GM18868 (cell line): Measurements from ENCODE around the gene SPATA19.
"Not testable (repeated sequence)": the region's sequence is repeated elsewhere in the genome, so short reads cannot be mapped to it uniquely, and the experiment has no call there.

ENCODE experiments used
- ATAC-seq: cut with Tn5 transposase; IDR thresholded peaks from one replicate; pipeline ENCODE4 v1.9.1; 2021; ENCODE audit warnings: mild to moderate bottlenecking, moderate library complexity; ENCODE audit not compliant: unreplicated experiment

The SPATA19 gene, protein sequence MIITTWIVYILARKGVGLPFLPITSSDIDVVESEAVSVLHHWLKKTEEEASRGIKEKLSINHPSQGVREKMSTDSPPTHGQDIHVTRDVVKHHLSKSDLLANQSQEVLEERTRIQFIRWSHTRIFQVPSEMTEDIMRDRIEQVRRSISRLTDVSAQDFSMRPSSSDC

DNA sequence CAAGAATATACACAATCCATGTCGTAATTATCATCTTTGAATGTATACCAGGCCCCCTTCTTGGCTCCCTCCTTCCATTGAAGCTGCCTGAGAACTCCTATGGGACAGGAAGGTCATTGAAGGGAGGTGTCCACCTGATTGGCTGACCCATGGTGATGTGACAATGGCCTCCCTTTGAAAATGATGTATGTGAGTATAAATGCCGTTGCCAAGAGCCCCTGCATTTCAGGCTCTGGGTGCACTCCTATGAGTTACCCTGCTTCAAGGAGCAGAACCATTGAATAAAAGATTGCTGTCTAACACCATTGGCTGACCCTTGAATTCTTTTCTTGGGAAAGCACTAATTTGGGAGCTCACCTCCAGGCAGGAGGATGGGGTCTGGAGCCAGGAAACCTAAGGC lies at the start of gene SPATA19:
Gene SPATA19, minus strand, starts transcription at position 101 of the 400 bp plus-strand sequence. Its CDS starts 67 bp downstream, at position 34.
- no peak for ATAC-seq

DNA sequence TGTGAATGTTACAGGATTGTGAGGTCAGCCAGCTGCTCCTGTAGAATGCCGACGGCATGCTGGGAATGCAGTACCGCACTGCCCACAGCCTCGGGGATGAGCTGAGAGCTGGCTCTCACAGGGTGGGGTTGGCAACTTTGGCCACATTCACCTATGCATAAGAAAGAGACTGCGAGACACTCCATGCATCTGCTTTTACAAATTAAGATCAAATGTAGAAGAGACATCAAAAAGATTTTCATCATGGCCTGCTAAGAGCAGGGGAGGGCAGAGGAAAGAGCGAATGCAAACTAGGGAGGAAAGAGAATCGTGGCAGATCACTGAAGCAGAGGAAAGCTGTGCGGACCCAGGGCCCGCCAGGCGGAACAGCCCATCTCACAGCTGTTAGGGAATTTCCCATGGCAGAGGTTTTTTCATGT lies 49.8 kb upstream of the SPATA19 start:
- peak; percentile 60 for ATAC-seq

DNA sequence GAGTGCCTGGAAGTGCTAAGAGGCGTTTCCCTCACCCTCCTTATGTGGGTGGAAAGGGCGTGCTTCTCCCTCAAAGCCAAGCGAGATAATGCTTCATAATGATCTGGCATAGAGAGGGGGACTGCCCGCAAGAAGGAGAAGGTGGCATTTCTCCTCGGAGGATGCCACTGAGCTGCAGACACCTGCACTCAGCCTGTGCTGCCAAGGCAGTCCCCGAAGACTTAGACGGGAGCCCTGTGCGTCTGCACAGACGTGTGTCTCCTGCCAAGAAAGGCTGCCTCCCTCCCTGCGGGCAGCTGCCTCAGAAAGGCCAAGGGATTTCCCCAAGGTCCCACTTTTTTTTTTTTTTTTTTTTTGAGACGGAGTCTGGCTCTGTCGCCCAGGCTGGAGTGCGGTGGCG lies 48.1 kb upstream of the SPATA19 start:
- no peak for ATAC-seq

DNA sequence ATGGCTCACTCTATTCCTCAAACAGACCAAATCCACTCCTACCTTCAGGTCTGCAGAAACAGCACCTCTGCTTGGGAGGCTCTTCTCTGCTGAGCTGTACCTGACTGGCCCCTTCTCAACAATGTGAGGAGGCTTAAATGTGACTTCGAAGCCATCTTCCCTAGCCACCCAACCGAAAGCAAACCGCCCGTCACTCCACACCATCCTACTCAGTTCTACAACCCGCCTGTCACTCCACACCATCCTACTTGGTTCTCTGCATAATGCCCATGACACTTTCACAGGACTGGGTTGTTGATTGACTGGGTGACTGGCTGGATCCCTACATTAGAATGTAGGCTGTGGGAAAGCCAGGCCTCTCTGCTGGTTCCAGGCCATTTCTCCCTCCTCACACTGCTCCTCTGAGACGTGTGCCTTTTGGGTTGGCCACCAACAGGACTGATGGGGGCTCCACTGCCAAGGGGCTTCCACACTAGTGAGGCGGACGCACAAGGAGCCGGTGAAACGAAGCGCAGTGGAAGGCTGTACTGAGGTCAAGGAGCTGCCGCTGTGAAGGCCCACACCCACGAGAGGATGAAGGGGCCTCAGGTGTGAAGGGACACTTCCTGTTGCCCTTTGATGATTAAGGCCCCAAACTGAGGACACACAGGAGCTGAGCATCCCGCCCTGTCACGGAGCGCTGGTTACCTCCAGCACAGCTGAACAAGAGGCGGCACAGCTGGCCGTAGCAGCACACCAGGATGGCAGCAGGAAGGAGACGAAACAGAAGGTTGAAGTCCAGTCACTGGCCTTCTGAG lies 47.5 kb upstream of the SPATA19 start:
- no peak for ATAC-seq

DNA sequence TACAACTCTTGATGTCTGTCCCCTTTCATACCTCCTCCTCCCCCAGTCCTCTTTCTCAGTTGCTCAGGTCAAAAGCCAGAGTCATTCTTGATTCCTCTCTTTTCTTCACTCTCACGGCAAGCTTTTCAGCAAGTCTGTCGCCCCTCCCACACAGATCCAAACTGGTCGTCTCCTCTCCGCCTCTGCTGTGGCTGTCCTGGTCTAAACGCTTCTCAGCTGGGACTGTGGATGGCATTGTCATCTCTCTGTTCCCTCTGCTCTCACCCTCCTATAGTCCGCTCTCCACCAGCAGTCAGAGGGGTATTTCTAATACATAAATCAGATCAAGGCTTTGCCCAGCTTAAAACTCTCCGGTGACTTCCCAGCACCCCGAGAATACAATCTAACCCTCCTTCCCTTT lies 46.8 kb upstream of the SPATA19 start:
- ATAC-seq, result no peak

DNA sequence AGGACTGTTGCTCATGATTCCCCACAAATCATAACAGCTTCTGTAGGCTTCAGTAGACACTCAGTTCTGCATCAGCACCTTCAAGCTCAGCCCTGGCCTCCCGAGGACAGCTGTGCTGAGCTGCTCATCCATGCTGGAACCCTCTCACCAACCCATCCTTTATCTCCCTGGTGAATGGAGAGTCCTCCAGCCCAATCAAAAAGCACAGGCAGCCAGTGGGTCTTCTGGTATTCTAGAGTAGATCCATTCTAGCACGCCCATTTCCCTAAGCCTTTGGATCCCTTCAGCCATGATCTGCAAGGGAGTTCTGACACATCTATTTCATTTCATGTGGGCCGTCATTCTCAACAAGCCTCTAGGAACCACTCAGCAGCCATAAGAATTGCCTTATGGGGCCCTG lies 44.6 kb upstream of the SPATA19 start:
- no peak for ATAC-seq

DNA sequence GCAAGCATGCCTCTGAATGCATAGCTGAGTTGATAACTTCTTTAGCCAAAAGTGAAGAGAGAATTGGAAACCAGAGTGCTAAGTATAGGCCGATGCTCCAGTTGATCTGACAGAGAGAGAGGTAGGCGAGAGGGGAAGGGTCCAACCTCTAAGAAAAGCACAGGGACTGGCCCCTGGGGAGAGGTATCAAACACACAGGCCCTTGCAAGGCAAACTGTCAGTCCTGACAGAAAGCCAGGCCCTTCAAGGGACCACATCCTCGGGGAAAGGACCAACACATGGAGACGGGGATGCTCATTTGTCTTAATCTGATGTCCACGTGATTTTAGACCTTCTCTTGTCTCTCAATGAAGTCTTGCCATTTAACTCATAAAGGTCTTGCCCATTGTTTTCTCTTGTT lies 43.9 kb upstream of the SPATA19 start:
- no peak for ATAC-seq

DNA sequence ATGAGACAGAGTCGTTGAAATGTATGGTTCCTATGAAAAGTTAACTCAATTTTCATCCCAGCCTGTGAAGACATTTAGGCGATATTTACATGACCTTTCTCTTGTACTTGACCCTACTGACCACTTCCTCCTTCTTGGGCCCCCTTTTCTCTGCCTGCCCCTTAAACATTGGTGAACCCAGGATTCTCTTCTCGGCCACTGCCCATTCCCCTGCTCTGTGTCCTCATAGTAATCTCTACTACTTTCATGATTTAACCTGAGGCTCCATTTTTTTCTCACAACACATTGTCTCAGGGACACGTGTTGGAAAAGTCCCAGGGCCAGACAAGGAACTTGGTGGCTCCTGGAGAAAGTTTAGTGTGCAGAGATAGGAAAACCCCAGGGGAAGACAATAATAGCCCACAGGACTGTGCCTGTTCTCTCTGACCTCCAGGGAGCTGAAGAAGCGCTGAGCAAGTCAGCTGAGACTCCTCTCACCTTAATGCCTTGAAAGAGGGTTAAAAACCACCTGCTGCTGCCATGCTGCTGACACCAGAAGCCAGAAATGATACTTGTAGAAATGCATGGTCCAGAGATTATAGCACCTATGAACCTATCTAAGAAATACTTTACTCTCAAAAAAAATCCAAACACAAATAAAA lies 42.5 kb upstream of the SPATA19 start:
- ATAC-seq, result peak; percentile 71

DNA sequence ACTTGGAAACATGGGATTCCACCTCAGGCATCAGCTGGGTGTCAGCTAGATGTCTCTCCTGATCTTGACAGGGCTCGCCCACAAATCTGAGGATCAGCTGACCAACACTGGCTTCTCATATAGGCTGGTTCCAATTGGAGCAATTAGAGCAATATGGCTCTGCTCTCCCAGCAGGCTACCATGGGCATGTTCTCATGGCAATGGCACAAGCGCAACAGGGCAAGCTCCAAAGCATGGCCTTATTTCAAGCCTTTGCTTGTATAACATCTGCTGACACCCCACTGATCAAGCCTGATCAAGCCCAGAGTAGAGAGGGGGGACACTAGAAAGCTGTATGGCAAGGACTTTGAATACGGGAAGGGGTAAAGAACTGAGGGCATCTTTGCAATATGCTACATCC lies 40.7 kb upstream of the SPATA19 start:
- ATAC-seq, result no peak

DNA sequence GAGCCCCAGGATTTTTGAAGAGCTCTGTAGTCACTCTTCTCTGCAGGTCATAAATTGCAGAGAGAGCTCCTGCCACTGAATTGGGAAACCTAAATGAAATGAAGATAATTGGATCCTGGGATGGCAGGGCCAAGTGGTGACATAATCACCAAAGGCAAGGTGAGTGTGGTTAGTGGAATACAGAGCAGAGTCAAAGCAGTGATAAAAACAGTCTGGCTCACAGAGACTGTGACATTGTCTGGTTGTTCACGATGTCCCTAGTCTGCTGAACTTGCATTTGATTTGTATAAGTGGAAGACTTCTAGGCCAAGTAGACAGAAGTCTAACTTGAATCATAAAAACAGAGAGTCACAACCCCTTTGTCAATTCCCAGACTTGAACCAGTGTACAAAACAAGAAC lies 26.8 kb upstream of the SPATA19 start:
- no peak for ATAC-seq

DNA sequence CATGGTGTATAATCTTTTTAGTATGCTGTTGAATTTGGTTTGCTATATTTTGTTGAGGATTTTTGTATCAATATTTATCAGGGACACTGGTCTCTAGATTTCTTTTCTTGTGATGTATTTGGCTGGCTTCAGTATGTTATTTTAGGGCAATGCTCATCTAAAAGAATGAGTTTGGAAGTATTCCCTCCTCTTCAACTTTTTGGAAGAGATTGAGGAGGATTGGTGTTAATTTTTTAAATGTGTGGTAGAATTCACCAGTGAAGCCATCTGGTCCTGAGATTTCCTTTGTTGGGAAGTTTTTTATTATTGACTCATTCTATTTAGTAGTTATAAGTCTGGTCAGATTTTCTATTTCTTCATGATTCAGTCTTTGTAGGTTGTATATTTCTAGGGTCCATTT lies 22.1 kb upstream of the SPATA19 start:
- no peak for ATAC-seq

DNA sequence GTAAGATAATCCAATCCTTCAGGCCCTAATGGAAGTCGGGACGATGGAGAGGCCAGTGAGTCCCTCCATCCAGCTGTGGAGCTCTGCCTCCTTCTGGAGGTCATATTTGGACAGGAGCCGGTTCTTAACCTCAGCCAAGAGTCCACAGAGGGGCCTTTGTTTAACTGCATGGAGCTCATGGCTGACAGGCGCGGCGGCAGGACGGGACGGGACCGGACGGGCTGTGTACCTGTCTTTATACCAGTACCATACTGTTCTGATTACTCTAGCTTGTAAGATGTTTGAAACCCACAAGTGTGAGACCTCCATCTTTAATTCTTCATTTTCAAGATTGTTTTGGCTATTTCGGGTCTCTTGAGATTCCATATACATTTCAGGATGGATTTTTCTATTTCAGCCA lies 20.2 kb upstream of the SPATA19 start:
- no peak for ATAC-seq

DNA sequence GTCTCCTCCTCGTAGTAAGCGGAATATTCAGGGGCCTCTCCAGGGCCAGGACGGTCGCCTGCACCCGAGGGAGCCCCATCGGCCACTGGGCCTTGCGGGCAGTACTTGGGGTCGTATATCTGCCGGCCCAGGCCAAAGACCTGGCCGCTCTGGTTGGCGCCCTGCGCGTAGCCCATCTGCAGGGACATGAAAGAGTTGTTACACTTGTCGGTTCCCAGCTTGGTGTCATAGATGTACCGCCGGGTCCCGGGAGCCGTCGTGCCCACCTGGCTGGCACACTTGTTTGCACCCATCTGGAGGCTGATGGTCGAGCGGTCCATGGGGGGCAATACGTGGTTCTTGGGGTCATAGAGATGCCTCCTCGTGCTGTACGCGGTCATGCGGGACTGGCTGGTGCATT lies 19.4 kb upstream of the SPATA19 start:
- no peak for ATAC-seq

DNA sequence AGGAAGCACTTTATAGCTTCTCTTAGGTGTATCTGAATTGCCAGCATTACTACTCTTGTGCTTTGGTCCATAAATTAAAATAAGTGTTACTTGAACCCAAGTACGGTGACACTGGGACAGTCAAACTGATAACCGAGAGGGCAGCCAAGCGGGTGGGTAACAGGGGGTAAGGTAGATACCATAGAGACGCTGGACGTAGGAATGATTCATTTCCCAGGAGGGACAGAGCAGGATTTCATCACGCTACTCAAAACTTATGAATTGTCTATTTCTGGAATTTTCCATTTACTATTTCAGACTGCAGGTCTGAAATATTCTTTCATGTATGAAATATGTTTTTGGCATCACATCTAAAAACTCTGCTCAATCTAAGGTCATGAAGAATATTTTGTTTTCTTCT lies 14.8 kb upstream of the SPATA19 start:
- ATAC-seq, result no peak

DNA sequence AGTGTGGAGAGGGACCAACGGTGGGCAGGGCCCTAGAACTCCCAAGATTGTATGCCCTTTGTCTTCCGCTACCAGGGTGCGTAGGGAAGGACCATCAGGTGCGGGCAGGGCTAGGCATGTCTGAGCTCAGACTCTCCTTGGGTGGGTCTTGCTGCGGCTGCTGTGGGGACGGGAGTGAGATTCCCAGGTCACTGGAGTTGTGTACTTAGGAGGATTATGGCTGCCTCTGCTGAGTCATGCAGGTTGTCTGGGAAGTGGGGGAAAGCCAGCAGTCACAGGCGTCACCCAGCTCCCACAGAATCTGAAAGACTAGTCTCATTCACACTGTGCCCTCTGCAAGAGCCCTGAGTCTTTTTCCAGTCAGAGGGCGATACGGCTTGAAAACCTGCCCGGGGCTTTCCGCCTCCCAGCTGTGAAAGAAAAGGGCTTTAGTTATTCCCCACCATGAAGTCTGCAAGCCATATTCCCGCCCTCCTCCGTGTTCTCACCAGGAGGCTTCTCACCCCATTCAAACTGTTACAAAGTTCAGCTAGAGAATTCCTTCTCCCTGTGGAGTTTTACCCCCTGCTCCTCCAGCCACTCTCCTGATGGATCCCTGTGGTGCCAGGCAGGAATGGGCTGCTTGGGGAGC lies 9.1 kb upstream of the SPATA19 start:
- ATAC-seq, result not testable (repeated sequence)

DNA sequence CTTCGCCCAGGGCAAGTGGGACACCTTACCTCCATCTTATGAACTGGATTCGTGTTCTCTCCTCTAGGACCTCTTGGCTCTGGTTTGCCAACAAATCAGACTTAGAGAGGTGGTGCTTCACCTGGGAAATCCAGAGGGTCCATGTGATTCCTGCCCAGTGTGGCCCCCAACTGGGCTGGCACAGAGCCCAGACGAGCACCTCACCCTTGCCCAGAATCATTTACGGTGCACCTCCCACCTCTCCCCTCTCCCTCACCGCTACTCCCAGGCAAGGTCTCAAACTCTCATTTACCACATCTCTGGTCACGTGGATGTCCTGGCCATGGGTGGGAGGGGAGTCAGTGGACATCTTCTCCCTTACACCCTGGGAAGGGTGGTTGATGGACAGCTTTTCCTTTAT lies 1.1 kb downstream of the SPATA19 start:
- no peak for ATAC-seq

DNA sequence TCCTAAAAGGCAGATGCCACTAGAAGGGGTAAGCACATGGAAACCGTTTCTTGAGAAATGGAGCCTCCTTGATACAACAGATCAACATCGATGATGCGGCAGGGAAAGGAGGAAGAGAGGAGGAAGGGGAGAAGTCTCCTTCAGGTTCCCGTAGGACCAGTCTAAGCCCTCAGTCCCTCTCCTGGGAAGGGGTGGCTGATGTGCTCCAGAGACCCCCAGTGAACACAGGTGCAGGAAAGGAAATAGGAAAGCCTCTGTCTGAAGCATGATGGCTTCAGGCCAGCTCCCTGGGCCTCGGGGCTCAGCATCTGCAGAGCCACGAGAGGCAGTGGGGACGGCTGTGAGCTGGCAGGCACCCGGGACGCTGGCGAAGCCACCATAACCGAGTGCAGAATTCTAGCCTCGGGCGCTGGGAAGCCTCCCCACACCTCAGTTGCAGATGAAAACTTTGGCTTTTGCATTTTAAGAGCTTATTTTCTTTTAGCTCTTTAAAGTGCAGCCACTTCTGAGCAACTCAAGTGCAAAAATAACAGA lies 1.8 kb downstream of the SPATA19 start:
- ATAC-seq, result no peak

DNA sequence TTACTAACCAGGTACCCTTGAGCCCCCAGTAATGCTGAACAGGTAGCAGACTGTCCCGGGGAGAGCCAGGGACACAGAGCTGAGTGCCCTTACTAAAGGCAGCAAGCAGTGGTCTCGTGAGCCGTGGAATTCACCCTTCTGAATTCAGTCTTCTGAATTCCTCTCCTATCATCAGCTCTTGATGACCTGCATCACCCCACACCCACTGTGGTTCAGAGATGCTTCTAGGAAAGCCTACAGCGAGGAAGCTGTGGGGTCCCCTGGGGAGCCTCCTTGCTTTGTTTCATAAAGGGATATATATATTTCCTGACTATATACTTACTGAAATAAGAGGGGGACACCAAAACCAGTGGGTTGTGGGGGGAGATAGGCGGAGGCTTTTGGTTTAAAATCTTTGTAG lies 2.6 kb downstream of the SPATA19 start:
- ATAC-seq, result no peak

DNA sequence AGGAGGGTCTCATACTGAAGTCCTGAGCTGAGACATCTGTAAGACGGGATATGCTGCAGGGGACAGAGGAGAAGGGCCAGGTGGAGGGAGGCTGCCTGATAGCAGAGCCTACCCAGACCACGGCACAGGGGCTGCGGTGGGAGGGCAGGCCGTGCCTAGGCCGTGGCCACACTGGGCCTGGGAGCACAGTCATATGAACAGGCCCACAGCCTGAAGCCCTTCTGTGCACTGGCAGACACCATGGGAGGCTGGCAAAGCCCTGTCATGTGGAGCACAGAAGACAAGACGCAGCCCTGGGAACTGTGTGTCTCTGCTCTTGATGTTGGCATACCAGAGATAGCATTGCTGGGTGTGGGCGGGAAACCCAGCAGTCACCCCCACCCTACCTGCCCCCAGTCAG lies 3.3 kb downstream of the SPATA19 start:
- no peak for ATAC-seq

DNA sequence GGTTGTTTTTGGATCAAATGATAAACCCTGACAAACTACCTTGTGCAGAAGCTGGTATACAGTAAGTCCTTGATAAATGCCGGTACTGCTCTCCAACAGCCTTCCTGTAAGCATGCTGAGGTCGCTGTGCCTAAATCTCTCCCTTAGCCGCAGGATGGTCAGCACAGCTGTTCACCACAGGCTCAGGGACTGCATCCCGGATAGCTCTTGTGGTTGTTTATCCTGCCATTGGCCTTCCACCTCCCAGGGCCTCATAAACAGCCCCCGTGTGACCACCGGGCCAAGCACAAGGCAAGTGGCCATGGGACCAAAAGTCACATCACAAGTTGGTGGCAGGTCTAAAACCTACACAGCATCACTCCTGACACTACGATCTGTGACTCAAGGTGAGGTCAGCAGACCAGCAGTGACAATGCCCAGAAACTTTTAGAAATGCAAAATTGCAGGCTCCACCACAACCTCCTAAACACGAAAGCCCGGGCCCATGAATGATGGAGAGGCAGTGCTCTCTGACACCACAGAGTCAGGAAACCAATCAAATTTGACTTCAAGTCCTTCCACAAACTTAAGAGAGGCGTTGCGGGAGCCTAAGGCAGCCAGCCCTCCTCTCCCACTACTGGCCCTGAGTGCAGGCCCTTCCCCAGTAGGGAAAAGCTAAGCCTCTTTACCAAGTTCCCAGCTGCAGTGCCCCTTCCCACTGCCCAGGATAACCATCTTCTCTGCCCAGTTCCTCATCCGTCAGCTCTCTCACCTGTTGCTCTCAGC lies 3.9 kb downstream of the SPATA19 start:
- ATAC-seq, result no peak

DNA sequence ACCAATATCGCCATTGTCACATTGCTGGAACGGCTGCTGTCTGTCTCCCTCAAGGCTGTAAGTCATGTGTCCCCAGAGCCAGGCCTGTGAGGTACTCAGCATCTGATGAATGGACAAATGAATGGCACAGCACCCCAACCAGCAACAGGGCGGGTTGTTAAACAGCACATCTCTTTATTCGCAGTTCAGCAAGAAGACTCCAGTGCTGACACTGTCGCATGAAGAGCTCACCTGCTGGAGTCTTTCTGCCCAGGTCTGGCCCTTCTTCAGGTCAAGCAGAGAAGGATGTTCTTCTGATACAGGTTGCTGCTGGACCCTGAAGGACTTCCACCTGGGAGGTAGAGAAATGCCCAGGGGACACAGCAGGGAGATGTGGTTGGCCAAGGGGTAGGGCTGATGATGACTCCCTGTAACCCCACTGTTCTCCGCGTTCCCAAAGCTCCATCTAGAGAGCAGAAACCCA lies 4.8 kb downstream of the SPATA19 start:
- no peak for ATAC-seq
